NCI-H774 (cell line): ENCODE data around the gene XAGE5.
"Not testable (repeated sequence)": the region's sequence is repeated elsewhere in the genome, so short reads cannot be mapped to it uniquely, and the experiment has no call there.

Experiments used
- DNase-seq: peaks from one replicate; lab custom pipeline; 2025; lab: John Stamatoyannopoulos, UW

Gene XAGE5, protein sequence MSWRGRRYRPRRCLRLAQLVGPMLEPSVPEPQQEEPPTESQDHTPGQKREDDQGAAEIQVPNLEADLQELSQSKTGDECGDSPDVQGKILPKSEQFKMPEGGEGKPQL

DNA sequence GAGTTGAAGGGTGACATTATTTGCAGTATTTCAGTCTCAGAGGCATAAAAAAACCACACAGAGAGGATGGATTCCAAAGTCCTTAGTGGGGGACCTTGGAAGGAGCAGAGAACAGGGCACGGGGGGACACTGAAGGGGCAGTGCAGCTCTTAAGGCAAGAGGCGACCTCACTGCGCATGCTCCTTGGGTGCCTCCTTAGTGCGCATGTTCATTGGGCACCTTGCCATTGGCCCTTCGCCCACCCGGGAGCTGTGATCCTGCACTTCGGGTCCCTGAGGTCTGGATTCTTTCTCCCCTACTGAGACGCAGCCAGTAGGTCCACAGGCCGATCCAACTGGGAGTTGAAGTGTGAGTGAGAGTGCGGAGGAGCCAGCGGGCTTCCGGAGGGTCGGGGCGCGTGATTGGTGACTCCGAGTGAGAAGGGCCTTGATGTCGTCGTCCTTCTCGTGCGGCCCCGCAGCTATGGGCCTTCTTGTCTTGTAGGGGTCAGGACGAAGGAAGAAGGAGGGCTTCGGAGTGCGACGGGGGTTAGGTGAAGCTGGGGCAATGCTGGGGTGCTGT is at the start of gene XAGE5:
Gene XAGE5, plus strand, starts transcription at position 223 of the 561 bp plus-strand sequence. CDS start 1,280 bp downstream, outside the sequence.
- no peak for DNase-seq

GRCh38 chrX:52765983-52766382 is 45.1 kb upstream of the XAGE5 start:
- DNase-seq: not testable (repeated sequence)

DNA sequence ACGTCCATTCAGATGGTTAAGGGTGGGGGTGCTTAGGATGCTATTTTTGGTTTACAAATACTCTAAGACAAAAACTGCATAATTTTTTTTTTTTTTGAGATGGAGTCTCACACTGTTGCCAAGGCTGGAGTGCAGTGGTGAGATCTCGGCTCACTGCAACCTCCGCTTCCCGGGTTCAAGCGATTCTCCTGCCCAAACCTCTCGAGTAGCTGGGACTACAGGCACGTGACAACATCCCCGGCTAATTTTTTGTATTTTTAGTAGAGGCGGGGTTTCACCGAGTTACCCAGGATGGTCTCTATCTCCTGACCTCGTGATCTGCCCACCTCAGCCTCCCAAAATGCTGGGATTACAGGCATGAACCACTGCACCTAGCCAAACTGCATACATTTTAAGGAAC is 37.6 kb upstream of the XAGE5 start:
- DNase-seq: not testable (repeated sequence)

DNA sequence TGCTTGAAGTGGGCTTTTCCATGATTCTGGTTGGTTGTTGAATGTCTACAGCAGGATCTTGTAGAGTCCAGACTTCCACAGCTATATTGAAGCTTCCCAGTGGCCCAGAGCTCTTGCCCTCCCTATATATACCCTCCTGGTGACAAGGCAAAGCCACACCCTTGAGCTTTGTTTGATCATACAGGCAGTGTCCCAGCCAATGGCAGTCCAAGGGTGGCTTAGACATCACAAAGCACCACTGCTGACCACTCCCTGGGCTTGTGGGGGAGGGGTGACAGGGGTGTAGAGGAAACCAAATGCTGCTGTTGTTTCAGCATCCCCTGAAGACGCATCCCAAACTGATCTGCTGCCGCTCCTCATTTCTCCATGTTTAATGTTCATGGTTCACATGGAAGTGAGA is 13.8 kb upstream of the XAGE5 start, which contains the start of gene SPANXN5:
Gene SPANXN5, minus strand, starts transcription at position 101 of the 400 bp plus-strand sequence. Its CDS starts 79 bp downstream, at position 22.
- not testable (repeated sequence) for DNase-seq

- DNase-seq: not testable (repeated sequence)
These were observed 6.2 kb upstream of the XAGE5 start for GRCh38 chrX:52804876-52805275.

DNA sequence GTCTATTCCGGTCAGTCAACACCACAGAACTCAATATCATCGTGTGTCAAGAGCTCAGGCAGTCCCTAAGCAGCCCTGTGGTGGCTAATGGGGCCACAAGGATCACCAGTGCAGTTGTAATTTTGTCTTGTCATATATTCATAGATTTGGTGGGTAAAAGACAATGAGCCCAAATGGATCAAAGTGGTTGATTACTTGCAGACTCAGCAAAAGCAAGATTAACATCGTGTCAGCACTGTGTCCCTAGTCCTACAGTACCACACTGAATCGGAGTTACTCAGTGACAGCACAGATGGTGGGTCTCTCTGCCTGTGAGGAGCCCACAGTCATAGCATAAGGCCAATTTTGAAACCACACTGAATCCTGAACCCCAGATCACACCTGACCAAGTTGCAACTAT is 8.7 kb downstream of the XAGE5 start:
- no peak for DNase-seq

- DNase-seq: no peak
These were observed 10.1 kb downstream of the XAGE5 start for GRCh38 chrX:52821079-52821760.

DNA sequence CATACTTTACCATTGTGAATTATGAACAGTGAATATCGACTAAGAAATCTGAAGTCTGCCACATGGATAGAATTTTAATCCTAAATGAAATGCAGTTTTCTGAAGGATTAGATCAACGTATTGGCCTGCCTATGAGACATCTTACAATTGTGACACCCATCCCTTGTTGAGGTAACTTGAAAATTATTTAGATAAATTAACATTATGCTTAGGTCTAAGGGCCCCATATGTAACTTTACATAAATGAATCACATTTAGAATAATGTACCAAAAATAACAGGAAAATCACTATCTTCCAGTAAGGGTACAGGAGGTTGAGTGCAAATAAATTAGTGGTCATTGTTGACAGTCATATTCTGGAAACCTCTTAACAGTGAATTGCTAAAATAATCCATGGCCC is 13.5 kb downstream of the XAGE5 start:
- DNase-seq: no peak

- no peak for DNase-seq
These were observed 19.5 kb downstream of the XAGE5 start for GRCh38 chrX:52830551-52830950.

DNA sequence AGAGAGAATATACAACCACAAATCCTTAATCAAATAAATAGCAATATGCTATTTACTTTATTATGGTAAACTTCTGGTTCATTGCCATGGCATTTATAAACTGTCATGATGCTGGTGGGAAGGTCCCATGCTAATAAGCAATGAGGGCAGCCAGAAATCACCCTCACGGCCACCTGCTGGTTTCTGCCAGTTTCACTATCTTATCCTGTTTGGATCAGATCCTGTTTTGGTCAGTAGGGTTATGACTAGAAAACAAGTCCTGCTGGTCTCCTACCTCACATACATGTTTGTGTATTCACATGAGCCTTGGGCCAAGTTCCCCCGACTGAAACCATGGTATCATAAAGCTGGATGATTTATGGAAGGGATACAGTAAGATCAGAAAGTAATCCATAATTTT is 28.1 kb downstream of the XAGE5 start:
- no peak for DNase-seq

DNA sequence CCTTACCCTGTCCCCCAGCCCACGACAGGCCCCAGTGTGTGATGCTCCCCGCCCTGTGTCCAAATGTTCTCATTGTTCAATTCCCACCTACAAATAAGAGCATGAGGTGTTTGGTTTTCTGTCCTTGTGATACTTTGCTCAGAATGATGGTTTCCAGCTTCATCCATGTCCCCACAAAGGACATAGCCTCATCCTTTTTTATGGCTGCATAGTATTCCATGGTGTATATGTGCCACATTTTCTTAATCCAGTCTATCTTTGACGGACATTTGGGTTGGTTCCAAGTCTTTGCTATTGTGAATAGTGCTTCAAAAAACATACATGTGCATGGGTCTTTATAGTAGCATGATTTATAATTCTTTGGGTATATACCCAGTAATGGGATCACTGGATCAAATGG is 32.5 kb downstream of the XAGE5 start:
- not testable (repeated sequence) for DNase-seq

GRCh38 chrX:52852110-52852860 is 41.2 kb downstream of the XAGE5 start:
- no peak for DNase-seq

- not testable (repeated sequence) for DNase-seq
These were observed 46.0 kb downstream of the XAGE5 start for GRCh38 chrX:52856991-52857525.

GRCh38 chrX:52865343-52865998 is 54.4 kb downstream of the XAGE5 start:
- no peak for DNase-seq
